Mesendoderm (in vitro differentiated cells): ENCODE data around the gene PCDHB9.
A peak's percentile ranks its signal among the peaks of the same experiment; 100 is the strongest.
"Not testable (repeated sequence)": the region's sequence is repeated elsewhere in the genome, so short reads cannot be mapped to it uniquely, and the experiment has no call there.

Experiments
- DNase-seq: peaks from one replicate; pipeline ENCODE4 v3.0.0; 2013
- H2AK5ac ChIP-seq: 2 replicates; pipeline ENCODE4 v1.6.1; 2013; ENCODE audit warnings: low read length, inconsistent platforms
- H2BK120ac ChIP-seq: 2 replicates; pipeline ENCODE4 v1.6.1; 2013; ENCODE audit warnings: low read depth, mild to moderate bottlenecking, low read length, moderate library complexity, mixed read lengths
- H2BK15ac ChIP-seq: replicated peaks from 2 replicates; pipeline ENCODE4 v1.6.1; 2013; ENCODE audit warnings: low read depth, mild to moderate bottlenecking, moderate library complexity
- H2BK5ac ChIP-seq: 2 replicates; pipeline ENCODE4 v1.6.1; 2013; ENCODE audit warnings: low read length, inconsistent platforms
- H3K18ac ChIP-seq: 2 replicates; pipeline ENCODE4 v1.6.1; 2013; ENCODE audit warnings: mild to moderate bottlenecking, low read length, mixed read lengths
- H3K23ac ChIP-seq: one replicate; pipeline ENCODE4 v1.6.1; 2013; ENCODE audit warnings: low read length
- H3K27ac ChIP-seq: 2 replicates; pipeline ENCODE4 v1.5.1; 2013; ENCODE audit warnings: low read depth, mild to moderate bottlenecking, inconsistent platforms, low read length, moderate library complexity
- H3K27me3 ChIP-seq: 2 replicates; pipeline ENCODE4 v1.6.1; 2013; ENCODE audit warnings: low read length, control low read depth, mild to moderate bottlenecking, inconsistent platforms; ENCODE audit not compliant: insufficient read depth, poor library complexity
- H3K36me3 ChIP-seq: 2 replicates; pipeline ENCODE4 v1.6.1; 2013; ENCODE audit warnings: low read length, inconsistent platforms; ENCODE audit not compliant: control insufficient read depth, insufficient read depth
- H3K4ac ChIP-seq: one replicate; pipeline ENCODE4 v1.6.1; 2013; ENCODE audit warnings: low read depth, mild to moderate bottlenecking, low read length, moderate library complexity
- H3K4me1 ChIP-seq: 2 replicates; pipeline ENCODE4 v1.6.1; 2013; ENCODE audit warnings: low read depth, low read length, inconsistent platforms; ENCODE audit not compliant: control insufficient read depth
- H3K4me2 ChIP-seq: 2 replicates; pipeline ENCODE4 v1.6.1; 2013; ENCODE audit warnings: low read length
- H3K4me3 ChIP-seq: 2 replicates; pipeline ENCODE4 v1.5.1; 2013; ENCODE audit warnings: mild to moderate bottlenecking, low read length
- H3K56ac ChIP-seq: one replicate; pipeline ENCODE4 v1.6.1; 2013; ENCODE audit warnings: low read length
- H3K79me1 ChIP-seq: 2 replicates; pipeline ENCODE4 v1.6.1; 2013; ENCODE audit warnings: low read length, inconsistent platforms
- H3K79me2 ChIP-seq: 2 replicates; pipeline ENCODE4 v1.6.1; 2013; ENCODE audit warnings: mild to moderate bottlenecking, low read length; ENCODE audit not compliant: control insufficient read depth, insufficient read depth
- H3K9ac ChIP-seq: 2 replicates; pipeline ENCODE4 v1.6.1; 2013; ENCODE audit warnings: low read length, inconsistent platforms
- H4K5ac ChIP-seq: one replicate; pipeline ENCODE4 v1.6.1; 2013; ENCODE audit warnings: low read length
- H4K8ac ChIP-seq: one replicate; pipeline ENCODE4 v1.6.1; 2013; ENCODE audit warnings: low read depth, mild to moderate bottlenecking, control low read depth, low read length, moderate library complexity
- WGBS: extraction: QIAGEN DNeasy Blood & Tissue Kit; methylation state at CpG from one replicate; pipeline ENCODE4 v1.1.7; 2013; ENCODE audit warnings: low lambda C conversion rate, missing lambda C conversion rate; ENCODE audit not compliant: insufficient coverage; ENCODE audit errors: extremely low coverage; 5-methylcytosine and 5-hydroxymethylcytosine counted together

PCDHB9 gene

DNA sequence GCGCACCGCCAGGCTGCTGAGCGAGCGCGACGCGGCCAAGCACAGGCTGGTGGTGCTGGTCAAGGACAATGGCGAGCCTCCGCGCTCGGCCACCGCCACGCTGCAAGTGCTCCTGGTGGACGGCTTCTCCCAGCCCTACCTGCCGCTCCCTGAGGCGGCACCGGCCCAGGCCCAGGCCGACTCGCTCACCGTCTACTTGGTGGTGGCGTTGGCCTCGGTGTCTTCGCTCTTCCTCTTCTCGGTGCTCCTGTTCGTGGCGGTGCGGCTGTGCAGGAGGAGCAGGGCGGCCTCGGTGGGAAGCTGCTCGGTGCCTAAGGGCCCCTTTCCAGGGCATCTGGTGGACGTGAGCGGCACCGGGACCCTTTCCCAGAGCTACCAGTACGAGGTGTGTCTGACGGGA, 14.7 kb downstream of the PCDHB9 start:
- not testable (repeated sequence) for H3K56ac ChIP-seq, H3K27me3 ChIP-seq, H3K36me3 ChIP-seq

DNA sequence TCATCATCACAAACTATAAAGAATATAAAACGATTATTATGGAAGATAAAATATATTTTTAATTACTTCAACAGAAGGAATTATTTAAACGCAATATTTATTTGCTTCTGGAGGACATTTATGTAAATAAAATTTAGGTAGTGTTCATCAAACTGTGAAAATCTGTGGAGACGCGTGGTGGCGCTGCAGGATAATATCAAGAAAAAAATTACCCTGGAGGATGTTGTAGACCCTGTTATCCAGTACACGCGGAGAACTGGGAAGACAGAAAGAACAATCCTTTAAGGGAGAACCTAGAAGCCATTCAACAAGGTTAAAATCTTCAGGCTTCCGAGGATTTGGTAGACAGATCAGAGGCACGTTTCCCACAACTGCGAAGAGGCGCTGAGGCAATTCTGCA, 21.5 kb downstream of the PCDHB9 start, which contains the start of gene PCDHB12:
Gene PCDHB12 (plus strand): TSS at position 242 of the 400 bp plus-strand sequence. CDS start 189 bp downstream, outside the sequence.
- H3K4me3 ChIP-seq = no peak within 1 kb of the TSS
- H2BK5ac ChIP-seq = no peak within 1 kb of the TSS
- no peaks in the 10 kb centered on the region for H3K27me3 ChIP-seq
- no peak within 1 kb of the TSS for H3K23ac ChIP-seq
- H3K18ac ChIP-seq = no peak within 1 kb of the TSS
- no peak within 1 kb of the TSS for H2BK15ac ChIP-seq
- H4K5ac ChIP-seq = no peak within 1 kb of the TSS
- DNase-seq = peak; percentile 45
- H3K79me2 ChIP-seq = no peaks in the 10 kb centered on the region
- H3K9ac ChIP-seq = no peak within 1 kb of the TSS
- no peaks in the 10 kb centered on the region for H3K4me1 ChIP-seq
- H3K27ac ChIP-seq = no peak within 1 kb of the TSS
- H2BK120ac ChIP-seq = no peak within 1 kb of the TSS
- H3K4ac ChIP-seq = no peak within 1 kb of the TSS
- H2AK5ac ChIP-seq = no peak within 1 kb of the TSS
- H3K56ac ChIP-seq = no peak within 1 kb of the TSS
- no CpG with 5 or more reads among the region's 11 CpGs for WGBS
- peak within 1 kb of the TSS; percentile 39 for H4K8ac ChIP-seq
- H3K36me3 ChIP-seq = no peaks in the 10 kb centered on the region
- no peaks in the 10 kb centered on the region for H3K79me1 ChIP-seq
- H3K4me2 ChIP-seq = no peak within 1 kb of the TSS

More for the DNA sequence above, 14.7 kb downstream of the PCDHB9 start:
- H3K27ac ChIP-seq, H2BK5ac ChIP-seq, H3K79me2 ChIP-seq, H2AK5ac ChIP-seq, H4K8ac ChIP-seq, H3K4me1 ChIP-seq, H3K4ac ChIP-seq, H3K9ac ChIP-seq, H3K18ac ChIP-seq, H3K79me1 ChIP-seq, H3K4me3 ChIP-seq, H3K23ac ChIP-seq, H3K4me2 ChIP-seq, H2BK15ac ChIP-seq, DNase-seq, H2BK120ac ChIP-seq, H4K5ac ChIP-seq: not testable (repeated sequence)
- no CpG with 5 or more reads among the region's 35 CpGs for WGBS

DNA sequence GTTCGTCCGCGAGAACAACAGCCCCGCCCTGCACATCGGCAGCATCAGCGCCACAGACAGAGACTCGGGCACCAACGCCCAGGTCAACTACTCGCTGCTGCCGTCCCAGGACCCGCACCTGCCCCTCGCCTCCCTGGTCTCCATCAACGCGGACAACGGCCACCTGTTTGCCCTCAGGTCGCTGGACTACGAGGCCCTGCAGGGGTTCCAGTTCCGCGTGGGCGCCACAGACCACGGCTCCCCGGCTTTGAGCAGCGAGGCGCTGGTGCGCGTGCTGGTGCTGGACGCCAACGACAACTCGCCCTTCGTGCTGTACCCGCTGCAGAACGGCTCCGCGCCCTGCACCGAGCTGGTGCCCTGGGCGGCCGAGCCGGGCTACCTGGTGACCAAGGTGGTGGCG, 23.3 kb downstream of the PCDHB9 start:
- not testable (repeated sequence) for H3K79me1 ChIP-seq, H3K9ac ChIP-seq, H3K4me2 ChIP-seq, H2BK5ac ChIP-seq, H3K4me1 ChIP-seq, H3K4me3 ChIP-seq, H3K56ac ChIP-seq, H3K27ac ChIP-seq, H3K23ac ChIP-seq, H4K5ac ChIP-seq, H3K4ac ChIP-seq, H3K79me2 ChIP-seq, H3K18ac ChIP-seq, DNase-seq, H2BK15ac ChIP-seq, H3K27me3 ChIP-seq, H3K36me3 ChIP-seq, H4K8ac ChIP-seq, H2AK5ac ChIP-seq, H2BK120ac ChIP-seq
- no CpG with 5 or more reads among the region's 39 CpGs for WGBS

DNA sequence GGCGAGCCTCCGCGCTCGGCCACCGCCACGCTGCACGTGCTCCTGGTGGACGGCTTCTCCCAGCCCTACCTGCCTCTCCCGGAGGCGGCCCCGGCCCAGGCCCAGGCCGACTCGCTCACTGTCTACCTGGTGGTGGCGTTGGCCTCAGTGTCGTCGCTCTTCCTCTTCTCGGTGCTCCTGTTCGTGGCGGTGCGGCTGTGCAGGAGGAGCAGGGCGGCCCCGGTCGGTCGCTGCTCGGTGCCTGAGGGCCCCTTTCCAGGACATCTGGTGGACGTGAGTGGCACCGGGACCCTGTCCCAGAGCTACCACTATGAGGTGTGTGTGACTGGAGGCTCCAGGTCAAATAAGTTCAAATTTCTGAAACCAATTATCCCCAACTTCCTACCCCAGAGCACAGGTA, 23.9 kb downstream of the PCDHB9 start:
- no CpG with 5 or more reads among the region's 27 CpGs for WGBS
- H2BK5ac ChIP-seq, H3K4me3 ChIP-seq, H3K56ac ChIP-seq, H4K8ac ChIP-seq, H2AK5ac ChIP-seq, H3K27ac ChIP-seq, H3K4me2 ChIP-seq, DNase-seq, H3K27me3 ChIP-seq, H4K5ac ChIP-seq, H3K79me1 ChIP-seq, H3K9ac ChIP-seq, H2BK120ac ChIP-seq, H2BK15ac ChIP-seq, H3K4me1 ChIP-seq, H3K23ac ChIP-seq, H3K79me2 ChIP-seq, H3K18ac ChIP-seq, H3K36me3 ChIP-seq, H3K4ac ChIP-seq: not testable (repeated sequence)

DNA sequence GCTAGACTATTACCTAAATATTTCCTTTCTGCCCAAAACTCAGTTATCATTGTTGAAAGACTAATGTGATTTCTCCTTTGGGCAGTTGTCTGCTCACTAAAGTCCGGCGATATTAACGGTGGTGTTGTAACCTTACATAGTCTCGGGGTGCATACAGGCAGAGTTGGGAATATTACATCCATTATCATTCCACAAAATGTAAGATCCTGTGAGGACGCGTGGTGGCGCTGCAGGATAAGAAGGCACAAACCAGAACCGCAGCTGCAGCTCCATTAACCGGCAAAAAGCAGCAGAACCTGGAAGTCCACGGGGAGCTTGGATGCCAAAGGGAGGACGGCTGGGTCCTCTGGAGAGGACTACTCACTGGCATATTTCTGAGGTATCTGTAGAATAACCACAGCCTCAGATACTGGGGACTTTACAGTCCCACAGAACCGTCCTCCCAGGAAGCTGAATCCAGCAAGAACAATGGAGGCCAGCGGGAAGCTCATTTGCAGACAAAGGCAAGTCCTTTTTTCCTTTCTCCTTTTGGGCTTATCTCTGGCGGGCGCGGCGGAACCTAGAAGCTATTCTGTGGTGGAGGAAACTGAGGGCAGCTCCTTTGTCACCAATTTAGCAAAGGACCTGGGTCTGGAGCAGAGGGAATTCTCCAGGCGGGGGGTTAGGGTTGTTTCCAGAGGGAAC, 26.8 kb downstream of the PCDHB9 start, which contains the start of gene PCDHB13:
Gene PCDHB13 (plus strand): TSS at position 264 of the 684 bp plus-strand sequence. CDS start 205 bp downstream, at position 469.
- H3K4me2 ChIP-seq = not testable (repeated sequence)

DNA sequence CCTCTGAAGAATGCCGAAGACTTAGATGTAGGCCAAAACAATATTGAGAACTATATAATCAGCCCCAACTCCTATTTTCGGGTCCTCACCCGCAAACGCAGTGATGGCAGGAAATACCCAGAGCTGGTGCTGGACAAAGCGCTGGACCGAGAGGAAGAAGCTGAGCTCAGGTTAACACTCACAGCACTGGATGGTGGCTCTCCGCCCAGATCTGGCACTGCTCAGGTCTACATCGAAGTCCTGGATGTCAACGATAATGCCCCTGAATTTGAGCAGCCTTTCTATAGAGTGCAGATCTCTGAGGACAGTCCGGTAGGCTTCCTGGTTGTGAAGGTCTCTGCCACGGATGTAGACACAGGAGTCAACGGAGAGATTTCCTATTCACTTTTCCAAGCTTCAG, 27.6 kb downstream of the PCDHB9 start:
- not testable (repeated sequence) for H3K4me1 ChIP-seq, H3K79me1 ChIP-seq, H3K4ac ChIP-seq, H3K79me2 ChIP-seq, H2AK5ac ChIP-seq, H4K8ac ChIP-seq, H3K23ac ChIP-seq, H3K56ac ChIP-seq, H2BK5ac ChIP-seq, H3K4me3 ChIP-seq, H2BK15ac ChIP-seq, DNase-seq, H3K27ac ChIP-seq, H3K9ac ChIP-seq, H3K36me3 ChIP-seq, H3K4me2 ChIP-seq, H3K27me3 ChIP-seq, H2BK120ac ChIP-seq, H4K5ac ChIP-seq
- peak overlapping the region; percentile 7 for H3K18ac ChIP-seq
- no CpG with 5 or more reads among the region's 12 CpGs for WGBS

More for the DNA sequence above, 26.8 kb downstream of the PCDHB9 start, which contains the start of gene PCDHB13:
- not testable (repeated sequence) for H3K23ac ChIP-seq, H3K9ac ChIP-seq, H2AK5ac ChIP-seq, H3K27ac ChIP-seq, H3K4me3 ChIP-seq, H2BK120ac ChIP-seq, H2BK5ac ChIP-seq, H4K5ac ChIP-seq, H3K27me3 ChIP-seq, H3K4me1 ChIP-seq, H3K4ac ChIP-seq, H4K8ac ChIP-seq, H3K36me3 ChIP-seq, H3K79me1 ChIP-seq, H3K56ac ChIP-seq, H3K79me2 ChIP-seq, H2BK15ac ChIP-seq
- no CpG with 5 or more reads among the region's 18 CpGs for WGBS
- peak within 1 kb of the TSS; percentile 7 for H3K18ac ChIP-seq
- DNase-seq = peak; percentile 76
